ENCODE results near the gene TXNL4A.

Gene TXNL4A

GRCh38 chr18:79927607-79928562, 60.5 kb downstream of the TXNL4A start:
- no peak overlapping the region for H3K27ac ChIP-seq
- no peak for TF ChIP-seq CTCF (IDR thresholded peaks at IDR 0.05)
- DNase-seq (ENCODE audit: low spot score): peak; percentile 65
- H3K4me3 ChIP-seq: no peak overlapping the region

GRCh38 chr18:79926715-79927606, 61.4 kb downstream of the TXNL4A start:
- no peak for TF ChIP-seq CTCF (IDR thresholded peaks at IDR 0.05)
- no peak overlapping the region for H3K4me3 ChIP-seq
- DNase-seq (ENCODE audit: low spot score): peak; percentile 62
- H3K27ac ChIP-seq: no peak overlapping the region

GRCh38 chr18:79926306-79926705, 62.1 kb downstream of the TXNL4A start:
- peak; percentile 68 for DNase-seq (ENCODE audit: low spot score)
- TF ChIP-seq CTCF (IDR thresholded peaks at IDR 0.05): no peak
- no peak overlapping the region for H3K27ac ChIP-seq
- H3K4me3 ChIP-seq: no peak overlapping the region

GRCh38 chr18:79924814-79925731, 63.3 kb downstream of the TXNL4A start:
- no peak for TF ChIP-seq CTCF (IDR thresholded peaks at IDR 0.05)
- peak; percentile 45 for DNase-seq (ENCODE audit: low spot score)
- no peak overlapping the region for H3K4me3 ChIP-seq
- H3K27ac ChIP-seq: no peak overlapping the region

GRCh38 chr18:79923896-79924585, 64.3 kb downstream of the TXNL4A start:
- TF ChIP-seq CTCF (IDR thresholded peaks at IDR 0.05): no peak
- peak; percentile 47 for DNase-seq (ENCODE audit: low spot score)
- H3K27ac ChIP-seq: no peak overlapping the region
- H3K4me3 ChIP-seq: no peak overlapping the region

GRCh38 chr18:79922971-79923411, 65.4 kb downstream of the TXNL4A start:
- no peak overlapping the region for H3K27ac ChIP-seq
- no peak for TF ChIP-seq CTCF (IDR thresholded peaks at IDR 0.05)
- peak; percentile 53 for DNase-seq (ENCODE audit: low spot score)
- no peak overlapping the region for H3K4me3 ChIP-seq

Data from coronary artery (tissue), 2 donors.